ENCODE measurements around the gene PGM5.

Gene PGM5

DNA sequence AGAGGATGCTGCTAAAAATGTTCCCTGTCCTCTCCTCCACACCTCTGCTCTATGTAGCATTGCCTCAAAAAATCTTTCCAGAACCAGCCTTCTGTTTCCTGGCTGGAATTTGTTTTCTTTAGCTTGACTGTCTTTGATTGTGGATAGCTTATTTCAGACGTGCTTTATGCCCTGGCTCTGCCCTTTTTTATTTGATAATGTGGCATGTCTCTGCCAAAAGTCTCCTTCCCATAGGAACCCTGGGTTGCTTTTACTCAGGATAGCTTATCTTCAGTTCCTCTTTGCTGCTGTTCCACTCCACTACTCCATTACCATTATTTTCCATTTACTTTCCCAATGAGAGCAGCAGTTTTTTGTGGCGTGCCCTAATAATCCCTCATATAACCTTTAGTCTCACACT, 185.2 kb downstream of the PGM5 start:
- DNase-seq: no peak

DNA sequence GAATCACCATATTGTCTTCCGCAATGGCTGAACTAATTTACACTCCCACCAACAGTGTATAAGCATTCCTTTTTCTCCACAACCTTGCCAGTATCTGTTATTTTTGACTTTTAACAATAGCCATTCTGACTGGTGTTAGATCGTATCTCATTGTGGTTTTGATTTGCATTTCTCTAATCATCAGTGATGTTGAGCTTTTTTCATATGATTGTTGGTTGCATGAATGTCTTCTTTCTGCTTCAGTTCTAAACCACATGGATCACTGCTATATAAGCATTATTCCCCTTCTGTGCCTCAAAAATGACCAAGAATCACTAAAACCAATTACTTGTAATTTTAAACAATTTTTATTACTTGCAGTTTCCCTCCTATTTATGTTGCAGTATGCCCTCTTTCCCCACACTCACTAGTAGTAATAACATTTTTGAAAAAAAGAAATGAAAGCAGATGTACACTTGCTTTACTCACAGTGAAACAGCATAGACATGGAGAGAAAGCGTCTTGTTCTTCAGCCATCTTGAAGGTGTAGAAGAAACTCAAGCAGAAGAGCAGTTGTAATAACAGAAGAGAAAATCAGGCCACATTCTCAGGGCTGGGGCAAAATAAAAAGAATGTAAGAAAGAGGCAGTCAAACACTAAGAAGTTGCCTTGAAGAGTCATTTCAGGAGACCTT, 188.8 kb downstream of the PGM5 start:
- no peak for DNase-seq

DNA sequence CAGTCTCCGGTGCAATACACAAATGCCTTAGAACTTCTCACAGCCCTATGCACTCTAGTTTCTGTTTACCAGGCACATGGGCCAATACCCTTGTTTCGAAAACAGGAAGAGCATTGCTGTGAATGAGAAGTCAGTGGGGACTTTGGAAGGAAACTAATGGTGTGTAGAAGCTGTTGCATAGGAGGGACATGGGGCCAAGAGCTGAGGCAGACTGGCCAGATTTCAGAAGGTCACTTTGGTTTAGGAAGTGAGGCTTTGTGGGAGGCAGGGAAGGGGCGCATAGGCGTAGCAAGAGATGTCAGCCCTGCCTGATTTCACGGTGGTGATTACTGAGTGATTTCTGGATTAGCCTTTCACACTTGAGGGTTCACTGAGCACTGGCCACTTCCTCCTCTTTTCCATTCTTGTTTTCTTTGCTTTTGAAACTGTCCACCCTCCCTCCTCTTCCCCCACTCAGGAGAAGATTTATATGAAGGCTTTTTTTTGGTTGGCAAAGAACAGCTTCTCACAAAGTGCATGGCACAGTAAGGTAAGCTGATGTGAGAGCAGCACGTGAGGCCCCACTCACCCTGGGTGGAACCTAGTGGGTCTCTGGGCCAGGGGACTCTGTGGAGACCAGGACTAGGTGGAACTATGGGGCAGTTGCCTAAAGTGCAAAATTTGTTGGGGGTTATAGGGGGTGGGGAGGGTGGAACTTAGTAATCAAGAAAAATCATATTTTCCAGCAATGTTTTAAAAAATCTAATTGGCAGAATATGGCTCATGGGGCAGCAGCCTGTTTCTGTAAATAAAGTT, 190.4 kb downstream of the PGM5 start:
- DNase-seq: no peak

DNA sequence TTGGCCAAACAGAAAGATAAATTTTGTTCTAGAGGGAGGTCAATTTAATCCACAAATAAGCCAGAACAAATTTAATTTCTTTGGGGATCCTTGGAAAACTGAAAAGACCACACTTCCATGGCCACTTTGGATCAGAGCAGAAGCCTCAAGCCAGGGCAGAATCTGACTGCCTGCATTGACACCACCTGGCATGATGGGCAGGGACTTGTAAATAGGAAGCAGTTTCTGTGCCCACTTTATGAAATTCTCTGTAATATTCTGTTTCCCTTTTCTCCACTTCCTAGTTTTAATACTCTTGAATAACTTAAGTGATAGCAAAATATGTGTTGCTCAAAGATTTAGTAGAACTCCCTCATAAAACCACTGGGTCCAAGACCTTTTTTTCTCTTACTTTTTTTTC, 191.0 kb downstream of the PGM5 start:
- no peak for DNase-seq

DNA sequence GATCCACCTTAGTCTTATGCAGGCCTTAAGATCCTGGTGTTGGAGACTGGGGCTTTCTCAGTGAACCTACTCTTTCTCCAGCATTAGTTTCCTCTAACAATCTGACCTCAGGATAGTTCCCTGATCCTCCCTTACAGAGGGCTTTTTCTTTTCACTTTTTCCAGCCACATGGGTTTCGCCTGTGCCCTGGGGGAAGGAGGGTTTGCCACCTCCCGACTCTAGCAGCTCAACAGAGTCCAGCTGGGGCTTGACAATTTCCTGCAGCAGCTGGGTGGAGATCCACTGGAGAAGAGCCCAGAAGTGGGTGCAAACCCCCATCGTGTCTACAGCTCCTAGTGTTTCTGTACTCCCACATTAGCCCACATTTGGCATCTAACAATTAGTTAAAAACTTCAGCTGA, 191.8 kb downstream of the PGM5 start:
- no peak for DNase-seq

DNA sequence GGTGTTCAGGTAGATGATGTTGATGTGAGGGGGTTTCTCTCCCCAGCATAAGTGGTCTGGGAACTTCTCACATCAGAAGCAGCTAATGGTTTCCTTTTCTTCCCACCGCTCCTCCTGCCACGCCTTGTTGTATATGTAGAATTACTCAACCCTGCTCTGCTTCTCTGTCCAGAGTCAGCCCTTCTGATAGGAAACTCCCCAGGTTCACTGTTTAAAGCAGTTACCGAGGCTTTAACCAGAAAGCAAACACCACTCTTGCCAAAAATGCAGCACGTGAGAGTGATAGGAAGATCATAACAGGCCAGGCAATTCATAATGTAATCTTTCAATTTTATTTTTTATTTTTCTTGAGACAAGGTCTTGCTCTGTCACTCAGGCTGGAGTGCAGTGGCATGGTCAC, 194.8 kb downstream of the PGM5 start:
- DNase-seq: no peak

DNA sequence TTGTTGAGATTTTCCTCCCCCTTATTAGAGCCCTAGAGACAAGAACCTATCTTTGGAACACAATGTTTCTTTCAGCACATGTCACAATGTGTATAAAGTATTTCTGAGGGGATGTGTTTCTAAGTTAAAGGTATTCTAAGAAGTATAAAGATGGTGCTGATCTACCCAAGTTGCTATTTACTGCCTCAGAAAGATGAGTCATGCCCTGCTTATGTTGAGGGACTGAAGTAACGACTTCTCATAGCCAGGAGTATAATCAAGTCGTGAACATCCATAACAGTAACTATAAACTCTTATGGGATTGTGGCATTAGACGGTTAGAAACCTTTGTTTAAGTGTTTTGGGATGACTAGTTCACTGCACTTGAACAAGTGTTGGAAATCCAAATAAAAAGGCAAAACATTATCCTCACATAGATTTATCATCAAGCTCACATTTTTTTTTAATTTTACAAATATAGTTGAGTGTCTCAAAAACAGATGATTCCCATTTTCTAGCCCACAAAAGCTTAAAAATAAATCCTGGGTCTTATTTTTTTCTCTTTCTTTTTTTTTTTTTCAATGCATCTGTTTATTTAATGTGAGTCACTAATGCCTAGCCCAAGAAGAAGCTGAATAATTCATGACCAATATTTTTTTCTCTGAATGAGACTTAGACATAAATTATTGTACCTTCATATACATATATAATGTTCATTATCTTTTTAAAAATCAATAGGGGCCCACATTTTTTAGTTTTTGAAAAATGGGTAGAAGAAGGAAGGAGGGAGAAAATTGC, 196.5 kb downstream of the PGM5 start:
- no peak for DNase-seq

DNA sequence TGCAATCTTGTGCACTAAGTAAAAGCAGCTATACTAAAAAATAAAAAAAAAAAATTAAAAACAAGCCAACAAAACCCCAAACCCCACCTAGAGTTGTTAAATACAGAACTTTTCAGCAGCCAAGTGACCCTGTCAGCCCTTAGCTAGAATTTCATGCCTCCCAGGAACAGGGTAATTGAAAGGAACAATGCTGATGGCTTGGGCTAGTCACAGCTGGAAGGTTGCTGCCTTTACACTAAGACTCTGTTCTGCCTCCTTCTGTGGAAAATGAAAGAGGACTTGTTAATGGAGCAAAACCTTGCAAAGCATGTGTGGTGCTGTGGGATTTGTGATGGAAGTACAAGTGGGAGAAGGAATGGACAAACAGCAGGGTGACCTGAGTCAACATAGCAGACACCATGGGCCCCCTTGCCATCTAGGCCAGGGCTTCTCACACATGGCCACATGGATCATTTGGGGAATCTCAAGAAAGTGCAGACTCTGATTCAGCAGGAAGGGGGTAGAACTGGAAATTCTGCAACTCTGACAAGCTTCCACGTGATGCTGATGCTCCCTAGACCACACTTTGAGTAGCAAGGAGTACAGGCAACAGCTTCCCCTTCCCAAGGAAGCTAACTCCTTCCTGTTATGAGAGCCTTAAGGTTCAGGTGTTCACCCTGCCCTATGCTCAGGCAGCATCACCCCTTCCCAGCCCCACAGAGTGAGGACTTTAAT, 199.2 kb downstream of the PGM5 start:
- no peak for DNase-seq

DNA sequence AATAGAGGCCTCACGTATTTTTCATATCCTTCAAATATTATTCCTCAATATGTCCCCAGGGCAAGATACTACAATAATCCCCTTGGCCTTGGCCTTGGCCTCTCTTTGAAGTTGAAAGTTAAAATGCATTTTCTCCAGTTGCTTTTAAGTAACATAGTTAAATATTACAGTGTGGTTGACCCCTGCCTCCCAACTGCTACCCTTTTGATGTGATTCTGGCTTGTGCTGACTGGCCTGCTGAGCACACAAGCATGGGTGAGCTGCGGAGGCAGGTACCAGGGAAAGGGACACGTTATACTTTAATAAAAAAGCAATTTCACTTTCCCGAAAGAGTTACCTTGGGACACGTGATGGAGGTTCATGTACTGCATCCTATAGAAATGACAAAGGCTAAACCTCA, 202.1 kb downstream of the PGM5 start:
- no peak for DNase-seq

DNA sequence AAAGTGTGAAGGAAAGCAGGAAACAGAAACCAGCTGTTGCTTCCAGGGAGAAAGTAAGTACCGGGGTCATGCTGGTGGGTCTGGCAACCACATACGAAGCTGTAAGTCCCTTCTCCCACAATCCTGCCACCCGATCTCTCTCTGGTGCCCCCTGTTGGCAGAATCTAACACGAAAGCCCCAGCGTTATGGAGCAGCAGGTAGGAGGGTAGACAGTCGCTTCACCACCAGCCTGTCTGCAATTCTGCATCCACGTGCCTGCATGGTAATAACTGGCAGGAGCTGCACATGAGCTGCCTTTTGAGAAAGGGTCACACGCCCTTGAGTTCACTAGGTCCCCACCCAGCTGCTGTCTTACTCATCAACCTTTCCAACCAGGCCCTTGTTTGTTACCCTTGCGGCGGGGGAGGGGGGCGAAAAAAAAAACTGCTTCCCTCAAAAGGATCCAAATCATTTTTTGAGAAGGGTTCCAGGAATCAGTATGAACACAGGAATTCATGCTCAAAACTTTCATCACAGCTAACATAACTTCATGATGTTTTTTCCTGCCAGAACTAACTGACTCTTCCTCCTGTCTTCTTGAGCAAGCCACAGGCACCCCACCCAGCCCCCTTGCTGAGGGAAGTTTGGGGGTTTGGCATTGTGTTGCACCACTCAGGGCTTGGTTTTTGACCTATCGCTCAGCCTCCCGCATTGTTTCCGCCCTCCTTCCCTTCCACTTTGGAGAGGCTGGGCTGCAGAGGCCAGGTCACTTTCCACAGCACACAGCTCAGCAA, 203.8 kb downstream of the PGM5 start:
- DNase-seq: peak; percentile 53 to 66

DNA sequence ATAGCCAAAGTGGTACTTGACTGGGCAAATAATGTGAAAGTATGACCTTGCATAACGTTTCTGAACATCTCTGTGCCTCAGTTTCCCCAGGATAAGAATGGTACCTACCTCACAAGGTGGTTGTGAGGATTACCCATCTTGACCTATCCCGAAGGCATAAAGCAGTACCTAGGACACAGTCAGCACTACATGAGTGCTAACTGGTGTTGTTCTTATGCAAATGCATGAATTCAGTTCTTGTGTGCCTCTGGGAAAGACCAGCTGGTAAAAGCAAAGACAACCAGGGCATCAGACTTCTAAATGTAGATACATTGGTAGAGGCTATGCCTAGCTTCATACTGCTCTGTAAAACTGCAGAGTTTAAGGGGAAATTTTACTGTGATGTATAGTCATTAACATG, 206.1 kb downstream of the PGM5 start:
- no peak for DNase-seq

DNA sequence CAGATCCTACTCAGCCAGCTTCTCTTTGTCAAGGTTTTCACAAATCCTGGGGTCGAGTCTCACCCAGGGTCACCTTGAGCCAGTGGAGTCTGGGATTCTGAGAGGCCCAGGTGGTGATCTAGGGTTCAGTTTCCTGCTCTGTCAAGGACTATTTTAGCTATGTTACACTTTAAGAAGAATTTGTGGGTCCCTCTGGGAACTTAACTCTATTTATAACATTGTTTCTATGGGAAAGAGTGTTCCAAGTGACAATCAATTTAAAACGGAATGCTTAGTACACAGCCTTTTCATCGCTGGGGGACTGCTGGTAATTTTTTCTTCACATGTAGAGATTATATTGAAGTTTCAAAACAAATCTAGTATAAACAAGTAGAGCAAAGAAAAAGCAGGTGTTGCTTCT, 211.2 kb downstream of the PGM5 start:
- DNase-seq: no peak

DNA sequence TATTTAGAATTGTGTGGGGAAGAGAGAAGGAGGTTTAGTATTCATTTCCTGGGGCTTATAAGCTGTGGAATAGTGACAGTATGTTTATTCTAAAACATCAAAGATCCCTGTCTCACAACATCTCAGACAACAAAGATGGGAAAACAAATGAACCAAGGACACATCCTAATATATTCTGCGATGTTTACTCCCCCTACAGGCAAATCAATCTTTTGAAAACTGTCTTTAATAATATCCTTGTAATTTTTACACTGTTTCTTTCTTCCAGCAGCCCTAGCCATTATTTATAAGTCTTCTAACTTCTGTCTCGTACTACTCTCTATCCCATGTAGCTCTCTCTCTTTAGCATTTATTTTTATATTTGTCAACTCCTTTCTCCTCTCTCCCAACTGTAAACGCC, 217.7 kb downstream of the PGM5 start:
- no peak for DNase-seq

DNA sequence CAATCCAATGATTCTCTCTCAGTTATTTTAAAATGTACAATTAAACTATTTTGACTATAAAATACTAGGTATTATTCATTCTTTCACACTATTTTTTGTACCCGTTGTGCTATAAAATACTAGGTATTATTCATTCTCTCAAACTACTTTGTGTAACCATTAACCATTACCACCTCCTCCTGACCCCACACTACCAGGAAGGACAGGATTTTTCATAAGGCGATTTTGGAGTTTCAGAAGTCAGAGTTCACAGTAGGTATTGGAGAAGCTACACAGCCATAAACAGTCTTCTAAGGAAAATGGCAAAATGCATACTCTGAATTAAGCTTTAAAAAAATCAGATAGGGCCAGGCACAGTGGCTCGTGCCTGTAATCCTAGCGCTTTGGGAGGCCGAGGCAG, 219.4 kb downstream of the PGM5 start:
- no peak for DNase-seq

DNA sequence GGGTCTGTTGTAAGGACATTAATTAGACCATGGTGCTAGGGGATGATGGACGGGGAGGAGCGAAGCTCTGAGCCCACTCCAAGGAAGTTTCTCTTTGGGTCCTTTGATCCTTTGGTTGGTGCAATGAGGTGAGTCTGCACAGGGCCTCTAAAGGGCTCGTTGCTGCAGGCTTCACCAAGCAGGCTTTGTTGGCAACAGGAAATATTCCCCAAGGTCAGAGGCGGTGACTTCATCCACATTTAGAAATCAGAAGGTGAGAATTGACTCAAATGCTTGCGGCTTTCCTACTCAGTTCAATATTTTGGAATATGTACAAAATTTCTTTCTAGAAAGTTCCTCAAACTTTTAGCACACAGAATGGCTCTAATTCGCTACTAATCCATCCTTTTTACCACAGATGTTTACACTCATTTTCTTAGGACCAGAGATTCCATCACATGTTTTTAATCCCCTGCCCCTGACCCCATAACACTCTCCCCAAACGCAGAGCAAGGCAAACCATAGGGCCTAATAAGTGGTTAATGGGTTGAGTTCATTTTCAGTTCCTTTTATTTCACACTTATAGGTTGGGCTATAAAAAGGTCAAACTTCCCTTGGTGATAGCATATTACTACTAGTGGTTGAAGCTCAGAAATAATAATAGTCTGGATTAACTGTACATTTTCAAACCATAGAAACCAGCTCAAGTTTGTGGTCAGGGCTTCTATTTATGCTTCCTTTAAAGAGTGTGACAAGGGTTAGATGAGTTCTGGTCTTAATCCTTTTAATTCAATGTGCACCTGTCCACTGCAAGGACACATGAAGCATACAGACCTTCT, 221.6 kb downstream of the PGM5 start:
- no peak for DNase-seq

Data from stimulated activated CD4-positive, alpha-beta T cell treated with anti-CD3 and anti-CD28 coated beads, Interleukin-2, amount 100 ng/mL, for 24 hours (primary cell).